GM23248 (cell line): ENCODE data around the gene SLC35G3. TPM values are rescaled to one million over a fixed set of nuclear protein-coding genes. Genes with fewer than 3 reads are reported as not detected.
A peak's percentile ranks its signal among the peaks of the same experiment; 100 is the strongest.
"Not testable (repeated sequence)": the region's sequence is repeated elsewhere in the genome, so short reads cannot be mapped to it uniquely, and the experiment has no call there.

Experiments used
- DNase-seq: peaks from one replicate; pipeline ENCODE4 v3.0.0-alpha.2; 2015
- H2AFZ ChIP-seq: fragments of 200-600 bp; sonication (generic); 2 replicates; pipeline ENCODE4 v1.6.1; 2016; ENCODE audit warnings: antibody characterized with exemption
- H3F3A ChIP-seq: fragments of 200-600 bp; sonication (generic); 2 replicates; pipeline ENCODE4 v1.6.1; 2016; ENCODE audit warnings: mild to moderate bottlenecking, antibody characterized with exemption, mixed run types; ENCODE audit not compliant: insufficient read depth
- H3K27ac ChIP-seq: fragments of 200-600 bp; sonication (generic); 2 replicates; pipeline ENCODE4 v1.5.1; 2016; ENCODE audit warnings: mild to moderate bottlenecking
- H3K27me3 ChIP-seq: fragments of 200-600 bp; sonication (generic); replicated peaks from 2 replicates; pipeline ENCODE4 v1.6.1; 2016; ENCODE audit warnings: mild to moderate bottlenecking; ENCODE audit not compliant: insufficient read depth
- H3K36me3 ChIP-seq: fragments of 200-600 bp; sonication (generic); 2 replicates; pipeline ENCODE4 v1.6.1; 2016; ENCODE audit warnings: low read depth, mild to moderate bottlenecking
- H3K4me1 ChIP-seq: fragments of 200-600 bp; sonication (generic); 2 replicates; pipeline ENCODE4 v1.6.1; 2016; ENCODE audit warnings: mild to moderate bottlenecking; ENCODE audit not compliant: insufficient read depth
- H3K4me2 ChIP-seq: fragments of 200-600 bp; sonication (generic); one replicate; pipeline ENCODE4 v1.6.1; 2016; ENCODE audit warnings: mild to moderate bottlenecking; ENCODE audit not compliant: unreplicated experiment
- H3K4me3 ChIP-seq: fragments of 200-600 bp; sonication (generic); 2 replicates; pipeline ENCODE4 v1.5.1; 2016; ENCODE audit warnings: mild to moderate bottlenecking
- H3K79me2 ChIP-seq: fragments of 200-600 bp; sonication (generic); 2 replicates; pipeline ENCODE4 v1.6.1; 2016; ENCODE audit warnings: mild to moderate bottlenecking; ENCODE audit not compliant: insufficient read depth
- H3K9ac ChIP-seq: fragments of 200-600 bp; sonication (generic); 2 replicates; pipeline ENCODE4 v1.6.1; 2016; ENCODE audit warnings: mild to moderate bottlenecking
- H3K9me2 ChIP-seq: fragments of 200-600 bp; sonication (generic); 2 replicates; pipeline ENCODE4 v1.6.1; 2016; ENCODE audit warnings: mixed run types, mild to moderate bottlenecking, moderate library complexity; ENCODE audit not compliant: insufficient read depth
- H3K9me3 ChIP-seq: fragments of 200-600 bp; sonication (generic); one replicate; pipeline ENCODE4 v1.6.1; 2017; ENCODE audit warnings: low read depth
- H4K20me1 ChIP-seq: fragments of 200-600 bp; sonication (generic); 2 replicates; pipeline ENCODE4 v1.6.0; 2016; ENCODE audit not compliant: insufficient read depth
- EZH2 ChIP-seq: fragments of 200-600 bp; sonication (generic); IDR thresholded peaks from 2 replicates; pipeline ENCODE4 v1.6.1; 2018; ENCODE audit warnings: antibody characterized with exemption, mild to moderate bottlenecking; ENCODE audit not compliant: insufficient read depth, poor library complexity, severe bottlenecking
- EZH2phosphoT487 ChIP-seq: fragments of 200-600 bp; sonication (generic); IDR thresholded peaks from 2 replicates; pipeline ENCODE4 v1.6.1; 2018; ENCODE audit warnings: antibody characterized with exemption, moderate library complexity, mild to moderate bottlenecking, low read depth; ENCODE audit not compliant: insufficient read depth
- WGBS, 2 experiments: methylation state at CpG; one replicate each; pipeline ENCODE4 v1.1.6; 2015 to 2017; ENCODE audit warnings: low lambda C conversion rate in 2 of 2, low coverage in 1 of 2; ENCODE audit errors: missing lambda C conversion rate in 2 of 2; 5-methylcytosine and 5-hydroxymethylcytosine counted together
- in situ Hi-C: fragments of 300-500 bp; cut with MboI; formaldehyde crosslinking; loops from 2 replicates; pipeline ENCODE4 v1.15.0; 2020
- polyA plus RNA-seq: library from polyadenylated mRNA; unstranded; fragments of >200 nt; fragmentation: Nextera tagmentation; extraction: Ambion mirVana; gene quantifications from 2 replicates; pipeline ENCODE4 v1.2.1, GENCODE V29; 2016
- total RNA-seq: library from RNA; depleted of rRNA; stranded (reverse); fragments of >200 nt; shearing (Covaris generic); gene quantifications from 2 replicates; pipeline ENCODE4 v1.2.3, GENCODE V29; 2014; rRNA removed

SLC35G3 gene
- total RNA-seq (not detected in 2 replicates), polyA plus RNA-seq (not detected in 2 replicates)

DNA sequence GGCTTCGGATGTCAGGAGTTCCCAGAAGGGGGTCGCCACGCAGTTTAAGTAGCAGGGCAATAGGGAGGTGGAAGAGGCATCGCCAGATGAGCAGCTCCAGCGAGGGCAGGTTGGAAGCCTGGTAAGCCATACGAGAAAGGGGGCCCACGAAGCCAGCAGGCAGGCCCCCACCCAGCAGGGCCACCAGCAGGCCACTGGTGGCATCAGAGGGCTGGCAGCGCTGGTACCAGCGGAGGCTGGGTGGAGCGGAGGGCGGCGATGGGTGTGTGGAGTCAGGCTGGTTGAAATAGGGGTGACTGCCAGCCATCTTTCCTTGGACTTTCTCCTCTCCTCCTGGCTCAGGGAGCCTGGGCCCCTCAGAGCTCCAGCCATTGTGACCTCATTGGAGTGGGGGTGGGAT lies at the start of gene SLC35G3:
Gene SLC35G3 (minus strand): TSS at position 393 of the 400 bp plus-strand sequence. CDS start 86 bp downstream, at position 307.
- H3F3A ChIP-seq, H3K4me1 ChIP-seq, H3K79me2 ChIP-seq, H3K4me2 ChIP-seq, H4K20me1 ChIP-seq, H3K9me2 ChIP-seq, in situ Hi-C loops, H3K9ac ChIP-seq, H2AFZ ChIP-seq, DNase-seq, H3K9me3 ChIP-seq, H3K27me3 ChIP-seq, H3K36me3 ChIP-seq, H3K4me3 ChIP-seq, H3K27ac ChIP-seq: not testable (repeated sequence)
- 75 to 79% methylated on average over 12 of the region's 12 CpGs for WGBS, 2 experiments

DNA sequence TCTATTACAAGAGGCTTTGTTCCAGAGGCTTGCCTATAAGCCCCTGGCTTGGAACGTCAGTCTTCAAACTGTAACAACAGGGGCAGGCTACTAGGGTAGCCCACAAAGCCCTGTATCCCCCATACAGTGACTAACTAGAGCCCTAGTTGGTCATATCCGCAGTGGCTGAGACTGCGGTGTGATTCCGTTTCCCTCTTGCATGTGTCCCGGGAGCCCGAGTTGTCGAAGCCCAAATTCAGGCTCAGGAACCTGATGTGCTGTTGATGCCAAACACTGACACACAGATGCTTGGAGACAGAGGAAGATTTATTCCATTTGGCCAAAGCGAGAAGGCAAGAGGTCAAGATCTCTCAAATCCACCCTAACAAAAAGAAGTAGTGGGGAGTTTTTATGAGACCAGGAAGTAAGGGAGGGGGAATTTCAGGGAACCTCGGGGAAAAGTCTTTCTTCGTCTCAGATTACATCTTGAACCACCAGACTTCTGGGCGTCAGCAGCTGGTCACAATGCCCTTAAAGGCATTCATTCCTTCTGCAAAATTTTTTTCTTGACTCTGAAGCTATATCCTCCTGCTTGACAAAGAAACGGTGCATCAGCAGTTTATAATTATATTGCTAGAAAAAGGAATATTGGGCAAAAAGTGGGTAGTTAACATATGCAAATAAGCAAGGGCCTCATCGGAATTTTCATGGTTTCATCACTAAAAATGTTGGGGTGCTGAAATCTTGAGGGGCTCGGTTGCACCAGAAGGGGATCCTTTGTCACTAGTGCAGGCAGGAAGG lies 49.6 kb upstream of the SLC35G3 start:
- H3K4me1 ChIP-seq: peaks cover 30% of the 10 kb centered on the region
- WGBS, 2 experiments: 2% methylated on average over 14 of the region's 14 CpGs
- peak overlapping the region; percentile 86 for H2AFZ ChIP-seq
- peak overlapping the region; percentile 100 for H3K9ac ChIP-seq
- H3K27me3 ChIP-seq: no peaks in the 10 kb centered on the region
- TF ChIP-seq EZH2phosphoT487 (no peak), EZH2 (no peak)
- H3K4me3 ChIP-seq: peak overlapping the region; percentile 98
- in situ Hi-C loops: no loop called here
- H3K36me3 ChIP-seq: peaks cover 13% of the 10 kb centered on the region; the same call in 1 of the 2 replicates
- no peaks in the 10 kb centered on the region for H4K20me1 ChIP-seq
- peaks cover 54% of the 10 kb centered on the region for H3K79me2 ChIP-seq
- no peaks in the 10 kb centered on the region for H3K9me2 ChIP-seq
- peak overlapping the region; percentile 100 for H3K27ac ChIP-seq
- peak overlapping the region; percentile 93 for H3K4me2 ChIP-seq
- peak; percentile 86 for DNase-seq
- H3F3A ChIP-seq: peaks cover 26% of the 10 kb centered on the region
- no peaks in the 10 kb centered on the region for H3K9me3 ChIP-seq

DNA sequence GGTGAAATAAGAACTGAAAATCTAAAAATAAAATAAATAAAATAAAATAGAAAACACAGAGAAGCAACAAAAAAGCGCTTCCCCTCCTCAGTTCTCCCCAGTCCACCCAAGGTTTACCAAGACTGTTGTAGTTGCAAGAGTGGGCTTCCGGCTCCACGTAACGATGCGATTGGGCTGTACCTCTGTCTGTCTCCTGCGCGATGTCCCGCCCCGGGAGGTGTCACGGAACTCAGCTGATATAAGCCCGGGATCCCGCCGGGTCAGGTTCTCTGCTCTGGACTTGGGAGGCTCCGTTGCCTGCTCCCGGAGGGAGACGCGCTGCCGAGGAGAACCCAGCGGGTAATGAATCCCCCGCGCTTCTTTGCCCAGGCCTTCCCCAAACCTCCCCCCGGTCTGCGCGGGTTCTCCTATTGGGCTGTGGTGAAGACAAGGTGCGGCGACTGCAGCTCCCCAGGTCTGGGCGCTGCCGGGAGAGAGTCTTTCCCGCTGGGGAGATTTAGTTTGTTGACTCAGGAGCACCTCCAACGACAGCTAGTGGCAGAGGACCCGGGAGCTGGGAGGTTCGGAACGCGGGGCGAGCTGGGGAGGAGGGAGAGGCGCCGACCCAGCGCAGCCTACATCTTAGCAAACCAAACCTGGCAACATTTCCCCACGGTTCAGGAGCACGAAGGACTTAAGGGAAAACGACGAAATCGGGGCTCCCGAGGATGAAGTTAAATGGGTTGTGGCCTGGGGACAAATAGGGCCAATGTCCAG lies 48.8 kb upstream of the SLC35G3 start, which contains the start of gene SLFN5:
Gene SLFN5 (plus strand): TSS at position 268 of the 756 bp plus-strand sequence. CDS start 15,619 bp downstream, outside the sequence.
- TF ChIP-seq EZH2 (no peak), EZH2phosphoT487 (no peak)
- H3K4me1 ChIP-seq: peaks cover 37% of the 10 kb centered on the region
- peak within 1 kb of the TSS; percentile 100 for H3K27ac ChIP-seq
- no peaks in the 10 kb centered on the region for H4K20me1 ChIP-seq
- no peaks in the 10 kb centered on the region for H3K9me2 ChIP-seq
- in situ Hi-C loops: no loop called here
- 0 out of 2 replicates have a peak, but pooled peaks cover 6% of the 10 kb centered on the region for H3K36me3 ChIP-seq
- no peaks in the 10 kb centered on the region for H3K9me3 ChIP-seq
- no peaks in the 10 kb centered on the region for H3K27me3 ChIP-seq
- H2AFZ ChIP-seq: peak within 1 kb of the TSS; percentile 86
- peak within 1 kb of the TSS; percentile 100 for H3K9ac ChIP-seq
- peaks cover 31% of the 10 kb centered on the region for H3F3A ChIP-seq
- WGBS, 2 experiments: 2% methylated on average over 40 to 44 of the region's 44 CpGs
- H3K4me3 ChIP-seq: peak within 1 kb of the TSS; percentile 98
- peak within 1 kb of the TSS; percentile 93 for H3K4me2 ChIP-seq
- peaks cover 46% of the 10 kb centered on the region for H3K79me2 ChIP-seq
- peak; percentile 94 for DNase-seq

DNA sequence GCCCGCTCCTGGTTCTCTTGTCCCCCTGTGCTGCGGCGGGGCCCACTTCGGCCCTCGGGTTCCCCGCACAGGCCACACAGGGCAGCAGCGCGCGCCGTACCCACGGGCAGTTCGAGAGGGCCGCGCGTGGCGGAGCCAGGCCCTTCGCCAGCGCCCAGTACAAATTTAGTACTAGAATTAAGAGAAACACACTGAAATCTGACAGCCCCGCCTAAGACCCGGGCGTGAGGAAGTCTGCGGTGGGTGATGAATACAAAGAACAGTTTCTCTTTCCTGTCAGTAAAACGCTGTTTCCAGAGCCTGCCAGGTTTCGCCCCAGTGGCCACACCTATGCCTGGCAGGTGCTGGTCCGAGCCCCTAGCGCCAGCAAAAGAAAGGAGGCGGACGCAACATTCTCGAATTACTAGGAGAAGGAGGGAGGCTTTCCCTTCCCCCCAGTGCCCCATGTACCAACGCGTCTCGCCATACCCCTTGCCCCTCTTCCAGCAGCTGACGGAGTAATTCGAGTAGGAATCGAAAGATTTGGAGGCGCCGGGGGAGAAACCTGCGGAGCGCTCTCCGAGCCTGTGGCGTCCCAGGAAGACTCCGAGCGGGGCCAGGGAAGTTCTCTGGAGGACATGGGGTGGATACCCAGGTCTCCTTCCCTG lies 48.1 kb upstream of the SLC35G3 start:
- no peaks in the 10 kb centered on the region for H3K9me3 ChIP-seq
- peak overlapping the region; percentile 86 for H2AFZ ChIP-seq
- no peaks in the 10 kb centered on the region for H3K27me3 ChIP-seq
- peak overlapping the region; percentile 93 for H3K4me2 ChIP-seq
- in situ Hi-C loops: no loop called here
- no peaks in the 10 kb centered on the region for H3K9me2 ChIP-seq
- peak overlapping the region; percentile 100 for H3K9ac ChIP-seq
- DNase-seq: peak; percentile 73
- peak overlapping the region; percentile 100 for H3K27ac ChIP-seq
- H3K4me1 ChIP-seq: peaks cover 37% of the 10 kb centered on the region
- H4K20me1 ChIP-seq: no peaks in the 10 kb centered on the region
- peaks cover 31% of the 10 kb centered on the region for H3F3A ChIP-seq
- 2 to 4% methylated on average over 39 to 43 of the region's 43 CpGs for WGBS, 2 experiments
- no peak for TF ChIP-seq EZH2
- TF ChIP-seq EZH2phosphoT487: no peak
- H3K79me2 ChIP-seq: peaks cover 39% of the 10 kb centered on the region
- peak overlapping the region; percentile 98 for H3K4me3 ChIP-seq
- 0 out of 2 replicates have a peak, but pooled peaks cover under 1% of the 10 kb centered on the region for H3K36me3 ChIP-seq
